Activated naive CD4-positive, alpha-beta T cell treated with anti-CD3 and anti-CD28 coated beads, Interleukin-2, amount 10 ng/mL, durations not matched to agents 7 days and 5 days (primary cell): ENCODE data around the gene ZNF526.
"Not testable (repeated sequence)": the region's sequence is repeated elsewhere in the genome, so short reads cannot be mapped to it uniquely, and the experiment has no call there.

Source experiments
- CTCF ChIA-PET: fragments of 350-600 bp; sonication (Branson Sonifier 250); formaldehyde crosslinking; loops from one replicate; lab custom pipeline; 2021; ENCODE audit warnings: antibody characterized with exemption; lab: Charles Lee
- DNase-seq: peaks from one replicate; pipeline ENCODE4 v3.0.0-alpha.2; 2020
- H3K27ac Mint-ChIP-seq: one replicate; pipeline ENCODE4 v1.8.0; 2021; ENCODE audit warnings: mild to moderate bottlenecking, moderate library complexity, mixed read lengths
- H3K27me3 Mint-ChIP-seq: one replicate; pipeline ENCODE4 v1.8.0; 2021; ENCODE audit warnings: mild to moderate bottlenecking, mixed read lengths
- H3K36me3 Mint-ChIP-seq: one replicate; pipeline ENCODE4 v1.8.0; 2021; ENCODE audit warnings: mixed read lengths
- H3K4me1 Mint-ChIP-seq: one replicate; pipeline ENCODE4 v1.8.0; 2021; ENCODE audit warnings: mixed read lengths
- H3K4me3 Mint-ChIP-seq: one replicate; pipeline ENCODE4 v1.8.0; 2021; ENCODE audit warnings: mild to moderate bottlenecking, moderate library complexity, mixed read lengths
- H3K9me3 Mint-ChIP-seq: one replicate; pipeline ENCODE4 v1.8.0; 2021; ENCODE audit warnings: mixed read lengths

Gene ZNF526

DNA sequence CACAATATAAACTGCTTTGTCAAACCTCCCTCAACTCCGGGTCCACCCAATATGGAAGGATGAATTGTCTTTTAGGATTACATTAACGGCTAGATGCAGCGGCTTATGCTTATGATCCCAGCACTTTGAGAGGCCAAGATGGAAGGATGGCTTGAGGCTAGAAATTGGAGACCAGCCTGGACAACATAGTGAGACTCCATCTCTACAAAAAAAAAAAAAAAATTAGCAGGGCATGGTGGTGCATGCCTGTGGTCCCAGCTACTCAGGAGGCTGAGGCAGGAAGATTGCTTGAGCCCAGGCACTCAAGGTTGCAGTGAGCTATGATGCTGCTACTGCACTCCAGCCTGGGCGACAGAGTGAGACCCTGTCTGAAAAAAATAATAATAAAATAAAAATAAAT is 46.0 kb downstream of the ZNF526 start:
- H3K36me3 Mint-ChIP-seq, DNase-seq, CTCF ChIA-PET, H3K9me3 Mint-ChIP-seq, H3K27ac Mint-ChIP-seq: not testable (repeated sequence)
- Mint-ChIP-seq H3K27me3 (peaks cover 16% of the 10 kb centered on the region), H3K4me1 (peaks cover 25% of the 10 kb centered on the region), H3K4me3 (peak overlapping the region; percentile 13)

DNA sequence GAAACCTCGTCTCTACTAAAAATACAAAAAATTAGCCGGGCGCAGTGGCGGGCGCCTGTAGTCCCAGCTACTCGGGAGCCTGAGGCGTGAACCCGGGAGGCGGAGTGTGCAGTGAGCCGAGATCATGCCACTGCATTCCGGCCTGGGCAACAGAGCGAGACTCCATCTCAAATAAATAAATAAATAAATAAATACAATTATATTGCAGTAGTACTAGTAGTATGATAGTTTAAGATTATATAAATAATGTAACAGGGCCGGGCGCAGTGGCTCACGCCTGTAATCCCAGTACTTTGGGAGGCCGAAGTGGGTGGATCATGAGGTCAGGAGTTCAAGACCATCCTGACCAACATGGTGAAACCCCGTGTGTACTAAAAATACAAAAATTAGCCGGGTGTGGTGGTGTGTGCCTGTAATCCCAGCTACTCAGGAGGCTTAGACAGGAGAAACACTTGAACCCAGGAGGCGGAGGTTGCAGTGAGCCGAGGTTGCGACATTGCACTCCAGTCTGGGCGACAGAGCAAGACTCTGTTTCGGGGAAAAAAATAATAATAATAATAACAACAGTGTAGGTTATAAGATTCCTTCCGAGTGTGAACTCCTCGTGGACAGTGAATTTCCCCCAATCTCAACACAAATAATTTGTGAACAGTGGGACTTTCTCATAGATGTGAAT is 47.0 kb downstream of the ZNF526 start:
- H3K9me3 Mint-ChIP-seq, H3K27me3 Mint-ChIP-seq, CTCF ChIA-PET, DNase-seq, H3K36me3 Mint-ChIP-seq, H3K4me3 Mint-ChIP-seq, H3K27ac Mint-ChIP-seq: not testable (repeated sequence)
- H3K4me1 Mint-ChIP-seq, result peaks cover 31% of the 10 kb centered on the region

GRCh38 chr19:42267644-42268141 is 47.6 kb downstream of the ZNF526 start:
- CTCF ChIA-PET, result interaction anchor here (0.6 kb wide), 1 partner anchor 87 kb away, joined by 3 read pairs; no protein-coding TSS in a partner anchor
- no peak overlapping the region for H3K4me3 Mint-ChIP-seq
- peaks cover 10% of the 10 kb centered on the region for H3K36me3 Mint-ChIP-seq
- H3K27me3 Mint-ChIP-seq, result peaks cover 2% of the 10 kb centered on the region
- no peak for DNase-seq
- H3K4me1 Mint-ChIP-seq, result peaks cover 31% of the 10 kb centered on the region
- H3K9me3 Mint-ChIP-seq, result no peaks in the 10 kb centered on the region
- H3K27ac Mint-ChIP-seq, result no peak overlapping the region

DNA sequence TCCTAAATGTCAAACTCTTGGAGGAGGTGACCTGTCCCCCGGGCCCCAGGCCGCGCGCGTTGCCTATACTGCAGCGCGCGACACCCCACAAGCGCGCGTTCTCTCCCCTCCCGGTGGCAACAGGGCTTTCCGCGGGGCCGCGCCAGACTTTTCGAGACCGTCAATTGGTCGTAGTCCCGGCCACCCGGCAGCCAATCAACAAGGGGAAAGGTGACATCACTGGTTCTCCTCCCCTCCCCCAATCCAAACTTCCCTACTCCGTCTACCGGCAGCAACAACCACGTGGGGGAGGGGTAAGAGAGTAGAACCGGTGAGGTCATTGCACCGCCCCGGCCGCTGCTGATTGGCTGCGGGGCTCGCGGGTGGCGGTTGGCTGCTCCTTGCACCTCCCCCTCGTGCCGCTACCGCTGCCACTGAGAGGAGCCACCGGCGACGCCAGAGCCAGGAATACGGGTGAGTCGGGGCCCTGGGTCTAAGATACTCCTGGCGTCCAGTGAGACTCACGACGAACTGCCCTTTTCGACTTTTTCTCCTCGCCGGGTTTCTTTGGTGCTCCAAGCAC is 48.1 kb downstream of the ZNF526 start:
- Mint-ChIP-seq H3K27ac (no peak overlapping the region), H3K4me1 (peaks cover 31% of the 10 kb centered on the region), H3K9me3 (no peaks in the 10 kb centered on the region), H3K36me3 (peaks cover 11% of the 10 kb centered on the region), H3K4me3 (no peak overlapping the region), H3K27me3 (no peaks in the 10 kb centered on the region)
- CTCF ChIA-PET, result interaction anchor here (0.6 kb wide), 1 partner anchor 88 kb away, joined by 3 read pairs; no protein-coding TSS in a partner anchor
- peak; percentile 99 for DNase-seq

DNA sequence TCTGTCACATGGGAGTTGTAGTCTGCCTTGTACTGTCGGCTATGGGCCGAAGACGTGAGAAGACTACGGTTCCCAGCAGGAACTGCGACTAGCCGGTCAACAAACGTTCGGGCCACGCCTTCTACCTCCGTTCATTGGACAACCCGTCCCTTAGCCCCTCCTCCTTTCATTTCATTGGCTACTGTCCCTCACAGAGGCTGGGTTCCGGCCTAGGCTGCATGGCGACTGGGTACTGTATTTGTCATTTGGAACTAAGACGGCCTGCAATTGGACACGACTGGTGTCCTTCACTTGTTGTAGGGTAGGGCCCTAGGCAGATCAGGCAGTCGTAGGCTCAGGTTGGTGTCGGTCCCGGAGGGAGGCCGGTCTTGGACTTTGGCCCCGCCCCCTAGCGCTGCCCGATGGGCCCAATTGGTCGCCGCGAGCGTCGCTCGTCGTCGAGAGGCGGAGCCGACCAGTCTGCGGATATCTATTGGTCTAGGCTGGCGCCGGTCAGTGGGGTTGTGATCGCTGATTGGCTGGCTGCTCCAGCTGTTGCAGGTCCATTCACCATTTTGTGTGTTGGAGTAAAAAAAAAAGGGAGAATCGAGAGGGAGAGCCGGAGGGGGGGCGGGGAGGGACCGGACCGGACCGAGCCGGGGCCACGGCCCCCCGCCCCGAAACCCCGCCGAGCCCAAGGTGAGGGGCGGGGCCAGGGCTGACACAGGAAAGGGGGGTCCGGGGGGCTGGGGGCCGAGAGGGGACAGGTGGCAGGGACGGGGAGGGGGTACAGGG is 48.8 kb downstream of the ZNF526 start, which contains the start of gene CIC:
CIC (plus strand) TSS at position 549 of the 774 bp plus-strand sequence. CDS start 2,532 bp downstream, outside the sequence.
- Mint-ChIP-seq H3K36me3 (peaks cover 15% of the 10 kb centered on the region), H3K27me3 (no peaks in the 10 kb centered on the region), H3K4me1 (peaks cover 31% of the 10 kb centered on the region), H3K9me3 (no peaks in the 10 kb centered on the region), H3K4me3 (no peak within 1 kb of the TSS), H3K27ac (peak within 1 kb of the TSS; percentile 98)
- DNase-seq, result peak; percentile 99
- CTCF ChIA-PET, result interaction anchor here (2.1 to 2.8 kb wide), 2 partner anchors 10 to 160 kb away, joined by 4 to 34 read pairs; no protein-coding TSS in a partner anchor

- Mint-ChIP-seq H3K27me3 (no peaks in the 10 kb centered on the region), H3K27ac (peak overlapping the region; percentile 98)
- CTCF ChIA-PET, result interaction anchor here (1.0 to 2.8 kb wide), 4 partner anchors 10 to 161 kb away, joined by 3 to 34 read pairs (median 6); no protein-coding TSS in a partner anchor
These were observed 49.6 kb downstream of the ZNF526 start for GRCh38 chr19:42269478-42270345.

GRCh38 chr19:42270346-42271044 is 50.4 kb downstream of the ZNF526 start:
- peaks cover 25% of the 10 kb centered on the region for H3K36me3 Mint-ChIP-seq
- CTCF ChIA-PET, result interaction anchor here (1.0 to 2.8 kb wide), 4 partner anchors 9 to 162 kb away, joined by 3 to 34 read pairs (median 6); no protein-coding TSS in a partner anchor
- no peaks in the 10 kb centered on the region for H3K9me3 Mint-ChIP-seq
- no peaks in the 10 kb centered on the region for H3K27me3 Mint-ChIP-seq
- peak; percentile 82 for DNase-seq
- peaks cover 43% of the 10 kb centered on the region for H3K4me1 Mint-ChIP-seq
- no peak overlapping the region for H3K4me3 Mint-ChIP-seq
- H3K27ac Mint-ChIP-seq, result peak overlapping the region; percentile 98

More at GRCh38 chr19:42269478-42270345, 49.6 kb downstream of the ZNF526 start:
- no peaks in the 10 kb centered on the region for H3K9me3 Mint-ChIP-seq
- H3K4me1 Mint-ChIP-seq, result peaks cover 35% of the 10 kb centered on the region
- H3K36me3 Mint-ChIP-seq, result peaks cover 20% of the 10 kb centered on the region
- H3K4me3 Mint-ChIP-seq, result no peak overlapping the region
- DNase-seq, result no peak

DNA sequence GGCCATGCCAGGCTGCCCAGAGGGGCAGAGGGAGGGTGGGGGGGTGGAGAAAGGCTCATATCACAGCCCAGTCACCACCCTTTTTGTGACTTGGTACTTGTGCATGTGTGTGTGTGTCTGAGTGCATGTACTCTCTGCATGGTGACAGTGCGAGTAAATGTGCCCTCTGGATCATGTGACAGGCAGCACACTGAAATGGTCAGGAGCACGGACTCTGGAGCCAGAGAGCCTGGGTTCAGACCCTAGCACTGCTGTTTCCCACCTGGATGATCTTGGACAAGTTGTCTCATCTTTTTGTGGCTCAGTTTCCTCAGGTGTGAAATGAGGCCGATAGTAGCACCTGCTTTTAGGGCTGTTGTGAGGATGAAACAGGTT is 50.9 kb downstream of the ZNF526 start:
- Mint-ChIP-seq H3K27me3 (no peaks in the 10 kb centered on the region), H3K27ac (peak overlapping the region; percentile 98), H3K36me3 (peaks cover 25% of the 10 kb centered on the region), H3K4me1 (peaks cover 47% of the 10 kb centered on the region), H3K4me3 (no peak overlapping the region), H3K9me3 (no peaks in the 10 kb centered on the region)
- CTCF ChIA-PET, result interaction anchor here (1.4 to 2.8 kb wide), 3 partner anchors 8 to 163 kb away, joined by 4 to 34 read pairs (median 7); no protein-coding TSS in a partner anchor
- DNase-seq, result no peak

DNA sequence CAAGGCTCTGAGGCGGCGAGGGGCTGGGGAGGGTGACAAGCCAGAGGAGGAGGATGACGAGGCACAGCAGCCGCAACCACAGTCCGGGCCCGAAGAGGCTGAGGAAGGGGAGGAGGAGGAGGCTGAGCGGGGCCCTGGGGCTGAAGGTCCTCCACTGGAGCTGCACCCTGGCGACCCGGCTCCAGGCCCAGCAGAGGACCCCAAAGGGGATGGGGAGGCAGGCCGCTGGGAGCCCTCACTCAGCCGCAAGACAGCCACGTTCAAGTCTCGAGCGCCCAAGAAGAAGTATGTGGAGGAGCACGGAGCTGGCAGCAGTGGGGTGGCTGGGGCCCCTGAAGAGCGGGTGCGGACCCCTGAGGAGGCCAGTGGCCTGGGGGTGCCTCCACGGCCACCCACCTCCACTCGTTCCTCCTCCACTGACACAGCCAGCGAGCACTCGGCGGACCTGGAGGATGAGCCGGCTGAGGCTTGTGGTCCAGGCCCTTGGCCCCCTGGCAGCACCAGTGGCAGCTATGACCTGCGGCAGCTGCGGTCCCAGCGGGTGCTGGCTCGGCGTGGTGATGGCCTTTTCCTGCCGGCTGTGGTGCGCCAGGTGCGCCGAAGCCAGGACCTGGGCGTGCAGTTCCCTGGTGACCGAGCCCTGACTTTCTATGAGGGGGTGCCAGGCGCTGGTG is 51.9 kb downstream of the ZNF526 start:
- Mint-ChIP-seq H3K27ac (no peak overlapping the region), H3K9me3 (no peaks in the 10 kb centered on the region), H3K36me3 (peaks cover 27% of the 10 kb centered on the region), H3K4me3 (no peak overlapping the region), H3K27me3 (no peaks in the 10 kb centered on the region), H3K4me1 (peaks cover 56% of the 10 kb centered on the region)
- CTCF ChIA-PET, result no interaction called here
- DNase-seq, result no peak

- peaks cover 59% of the 10 kb centered on the region for H3K4me1 Mint-ChIP-seq
- CTCF ChIA-PET, result no interaction called here
- DNase-seq, result no peak
- no peak overlapping the region for H3K4me3 Mint-ChIP-seq
- no peaks in the 10 kb centered on the region for H3K27me3 Mint-ChIP-seq
- peak overlapping the region; percentile 64 for H3K27ac Mint-ChIP-seq
- H3K9me3 Mint-ChIP-seq, result no peaks in the 10 kb centered on the region
- H3K36me3 Mint-ChIP-seq, result peaks cover 27% of the 10 kb centered on the region
These were observed 52.4 kb downstream of the ZNF526 start for GRCh38 chr19:42272535-42272897.

GRCh38 chr19:42272989-42273406 is 52.9 kb downstream of the ZNF526 start:
- CTCF ChIA-PET, result no interaction called here
- Mint-ChIP-seq H3K4me1 (peaks cover 56% of the 10 kb centered on the region), H3K27me3 (no peaks in the 10 kb centered on the region), H3K36me3 (peaks cover 27% of the 10 kb centered on the region), H3K27ac (peak overlapping the region; percentile 37), H3K9me3 (no peaks in the 10 kb centered on the region), H3K4me3 (no peak overlapping the region)
- DNase-seq, result no peak

- peaks cover 28% of the 10 kb centered on the region for H3K36me3 Mint-ChIP-seq
- CTCF ChIA-PET, result no interaction called here
These were observed 53.4 kb downstream of the ZNF526 start for GRCh38 chr19:42273407-42274064.

More at GRCh38 chr19:42273407-42274064, 53.4 kb downstream of the ZNF526 start:
- no peak for DNase-seq
- Mint-ChIP-seq H3K27ac (no peak overlapping the region), H3K27me3 (no peaks in the 10 kb centered on the region), H3K4me1 (peaks cover 59% of the 10 kb centered on the region), H3K9me3 (no peaks in the 10 kb centered on the region), H3K4me3 (no peak overlapping the region)
